Erythroblast (primary cell): ENCODE data around the gene CPSF4.

ENCODE experiments used
- GATA1 ChIP-seq: IDR thresholded peaks from 2 replicates; pipeline ENCODE4 v1.6.1; 2011; ENCODE audit warnings: low read depth, mild to moderate bottlenecking, control low read depth, low read length, moderate library complexity
- POLR2A ChIP-seq: IDR thresholded peaks from 2 replicates; pipeline ENCODE4 v1.6.1; 2011; ENCODE audit warnings: mild to moderate bottlenecking, low read length

- TF ChIP-seq POLR2A = peak; percentile 15
- no peak for TF ChIP-seq GATA1
Measured at GRCh38 chr7:99457050-99457649, 18.4 kb downstream of the CPSF4 start.
